HepG2 (cell line): ENCODE data around the gene KRTAP5-6. TPM values are rescaled to one million over a fixed set of nuclear protein-coding genes. Genes with fewer than 3 reads are reported as not detected.
A peak's percentile ranks its signal among the peaks of the same experiment; 100 is the strongest.

Experiments
- ATF7-NPFF ChIP-seq: sonication (generic); formaldehyde crosslinking; IDR thresholded peaks from 2 replicates; pipeline ENCODE4 v1.8.1; 2023; ENCODE audit warnings: mild to moderate bottlenecking, low read depth, missing genetic modification reagents, moderate library complexity
- CBFB ChIP-seq: sonication (generic); formaldehyde crosslinking; IDR thresholded peaks from 2 replicates; pipeline ENCODE4 v1.4.0; 2020; ENCODE audit warnings: missing genetic modification reagents
- GATAD1 ChIP-seq: IDR thresholded peaks from 2 replicates; pipeline ENCODE4 v1.6.1; 2016; ENCODE audit warnings: missing genetic modification reagents, missing compliant biosample characterization
- HBP1 ChIP-seq: IDR thresholded peaks from 2 replicates; pipeline ENCODE4 v1.6.1; 2016; ENCODE audit warnings: low read depth, control low read depth
- HMG20A ChIP-seq: IDR thresholded peaks from 2 replicates; pipeline ENCODE4 v1.6.1; 2016; ENCODE audit warnings: borderline replicate concordance
- MATR3 ChIP-seq: sonication (generic); formaldehyde crosslinking; IDR thresholded peaks from 2 replicates; pipeline ENCODE4 v1.4.0; 2020; ENCODE audit warnings: missing genetic modification reagents
- NR2F1 ChIP-seq, 2 experiments: fragments of 450-650 bp in 1 of 2; formaldehyde crosslinking in 1 of 2; IDR thresholded peaks; 2 replicates each; pipeline versions ENCODE4 v1.5.0 to v1.6.1; 2016 to 2020; ENCODE audit warnings: mild to moderate bottlenecking in 1 of 2, missing compliant biosample characterization in 1 of 2, missing genetic modification reagents in 1 of 2, moderate library complexity in 1 of 2
- POLR2A ChIP-seq, 2 experiments: IDR thresholded peaks; 2 replicates each; pipeline ENCODE4 v1.6.1; 2011; ENCODE audit warnings: low read depth in 2 of 2, low read length in 2 of 2, mild to moderate bottlenecking in 1 of 2, moderate library complexity in 1 of 2; ENCODE audit not compliant: insufficient read depth in 1 of 2
- SMAD3 ChIP-seq: sonication (generic); formaldehyde crosslinking; IDR thresholded peaks from 2 replicates; pipeline ENCODE4 v1.4.0; 2020; ENCODE audit warnings: missing genetic modification reagents
- TCF7 ChIP-seq: sonication (generic); IDR thresholded peaks from 2 replicates; pipeline ENCODE4 v1.6.1; 2016; ENCODE audit warnings: antibody characterized with exemption, low read depth
- TSC22D2 ChIP-seq: sonication (generic); formaldehyde crosslinking; IDR thresholded peaks from 2 replicates; pipeline ENCODE4 v1.5.1; 2020; ENCODE audit warnings: missing genetic modification reagents, mild to moderate bottlenecking, borderline replicate concordance
- ZFAT ChIP-seq: sonication (generic); formaldehyde crosslinking; conservative IDR thresholded peaks from 2 replicates; pipeline ENCODE4 v1.8.1; 2023; ENCODE audit warnings: missing genetic modification reagents, inconsistent platforms
- ZNF234 ChIP-seq: sonication (generic); formaldehyde crosslinking; conservative IDR thresholded peaks from 2 replicates; pipeline ENCODE4 v1.5.1; 2020; ENCODE audit warnings: mild to moderate bottlenecking, missing genetic modification reagents
- ZNF282 ChIP-seq: fragments of 450-650 bp; IDR thresholded peaks from 2 replicates; pipeline ENCODE4 v1.6.1; 2018; ENCODE audit not compliant: partially characterized antibody
- ZNF430 ChIP-seq: sonication (generic); formaldehyde crosslinking; IDR thresholded peaks from 2 replicates; pipeline ENCODE4 v1.9.0; 2021; ENCODE audit warnings: mild to moderate bottlenecking, missing genetic modification reagents
- ZNF460 ChIP-seq: sonication (generic); formaldehyde crosslinking; IDR thresholded peaks from 2 replicates; pipeline ENCODE4 v1.5.1; 2020; ENCODE audit warnings: missing genetic modification reagents, mild to moderate bottlenecking, borderline replicate concordance
- ZNF614 ChIP-seq: IDR thresholded peaks from 2 replicates; pipeline ENCODE4 v1.6.1; 2018; ENCODE audit warnings: missing biosample characterization, missing genetic modification reagents, inconsistent platforms, borderline replicate concordance
- ZNF710 ChIP-seq: sonication (generic); formaldehyde crosslinking; IDR thresholded peaks from 2 replicates; pipeline ENCODE4 v1.5.0; 2020; ENCODE audit warnings: mild to moderate bottlenecking, missing genetic modification reagents, borderline replicate concordance
- ZNF749 ChIP-seq: sonication (generic); formaldehyde crosslinking; IDR thresholded peaks from 2 replicates; pipeline ENCODE4 v1.8.0; 2022; ENCODE audit warnings: mild to moderate bottlenecking, missing genetic modification reagents, moderate library complexity, borderline replicate concordance
- polyA plus RNA-seq, 8 experiments: library from polyadenylated mRNA; depleted of rRNA in 3 of 8; stranded (reverse) in 7 of 8; unstranded in 1 of 8; fragments of >200 nt; fragmentation: Illumina TruSeq in 4 of 8; extraction: Trizol in 4 of 8; gene quantifications; 2 replicates each; pipeline versions ENCODE4 v1.2.1 to v1.2.3, GENCODE V29; 2011 to 2016; ENCODE audit warnings: low read depth in 4 of 8, missing spikeins in 1 of 8, mixed read lengths in 1 of 8; ENCODE audit not compliant: insufficient read depth in 1 of 8
- total RNA-seq, 5 experiments: library from RNA; depleted of rRNA; stranded (reverse); fragments of >200 nt; fragmentation: Illumina TruSeq; extraction: Trizol; gene quantifications; 2 replicates each; pipeline ENCODE4 v1.2.3, GENCODE V29; 2016; ENCODE audit warnings: low read depth in 1 of 5
- TF ChIP-seq, protein P1 (sequence below): sonication (generic); formaldehyde crosslinking; IDR thresholded peaks from 2 replicates; pipeline ENCODE4 v1.5.1; 2020; ENCODE audit warnings: missing genetic modification reagents, mild to moderate bottlenecking, borderline replicate concordance

Gene KRTAP5-6
- total and polyA plus RNA-seq, 2 of the 13 experiments (the other 11 are each of a cell fraction or from before 2014, with no cell fraction given), result not detected

GRCh38 chr11:1691026-1691877 lies 5.7 kb upstream of the KRTAP5-6 start (continued):
- TF ChIP-seq ZNF710 (CRISPR knock-in tag) (peak; percentile 93), ZNF749 (CRISPR knock-in tag) (peak; percentile 70; the same call in 1 of the 2 replicates), MATR3 (CRISPR knock-in tag) (no peak), ZNF614 (CRISPR knock-in tag) (0 out of 2 replicates have a peak, but pooled peaks have one; percentile 34), ZFAT (CRISPR knock-in tag) (peak; percentile 66; the same call in 1 of the 2 replicates), ZNF430 (CRISPR knock-in tag) (peak; percentile 83; the same call in 1 of the 2 replicates), CBFB (CRISPR knock-in tag) (peak; percentile 77; the same call in 1 of the 2 replicates), ZNF282 (no peak), HMG20A (CRISPR knock-in tag) (peak; percentile 86), SMAD3 (CRISPR knock-in tag) (peak; percentile 95), TCF7 (peak; percentile 97), ZNF234 (CRISPR knock-in tag) (no peak), TSC22D2 (CRISPR knock-in tag) (peak; percentile 42; the same call in 1 of the 2 replicates), HBP1 (CRISPR knock-in tag) (peak; percentile 40; the same call in 1 of the 2 replicates), ZNF460 (CRISPR knock-in tag) (peak; percentile 73; the same call in 1 of the 2 replicates), POLR2A (IDR thresholded peaks at IDR 0.05; ENCODE audit: insufficient read depth in 1 of 2, low read depth in 2 of 2, low read length in 2 of 2) (peak in 1 of 2 experiments; percentile 90; a peak in 2 of 4 replicates), GATAD1 (CRISPR knock-in tag) (peak; percentile 71), NR2F1 (CRISPR knock-in tag; IDR thresholded peaks at IDR 0.05) (peak; percentile 38 to 74; a peak in 3 of 4 replicates), ATF7-NPFF (peak; percentile 4; the same call in 1 of the 2 replicates)
- TF ChIP-seq, protein P1, sequence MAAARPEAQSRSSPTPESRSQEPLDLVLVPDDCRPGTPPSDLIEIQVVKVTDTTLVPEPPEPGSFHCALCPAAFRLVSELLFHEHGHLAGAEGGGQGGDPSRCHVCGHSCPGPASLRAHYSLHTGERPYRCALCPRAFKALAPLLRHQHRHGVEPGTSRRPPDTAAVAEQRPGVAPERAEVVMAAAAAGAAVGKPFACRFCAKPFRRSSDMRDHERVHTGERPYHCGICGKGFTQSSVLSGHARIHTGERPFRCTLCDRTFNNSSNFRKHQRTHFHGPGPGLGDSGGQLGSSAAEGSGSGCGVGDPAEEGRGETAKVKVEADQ, result peak; percentile 78
